T-cell (primary cell): ENCODE data around the gene C2orf92. TPM values are rescaled to one million over a fixed set of nuclear protein-coding genes. Genes with fewer than 3 reads are reported as not detected.
"Not testable (repeated sequence)": the region's sequence is repeated elsewhere in the genome, so short reads cannot be mapped to it uniquely, and the experiment has no call there.

Experiments
- ATAC-seq, 4 experiments: fragments of 200-7000 bp in 3 of 4; fragments of 150-1000 bp in 1 of 4; cut with Tn5 transposase; replicated peaks in 1 of 4; 1 replicate in 3 of 4; 2 replicates in 1 of 4; pipeline ENCODE4 v1.10.0; 2021; ENCODE audit warnings: moderate library complexity in 3 of 4, mild to moderate bottlenecking in 2 of 4, moderate number of reproducible peaks in 1 of 4
- CTCF ChIA-PET, 2 donors: fragments of 300-600 bp; sonication (Branson Sonifier 250); formaldehyde crosslinking; loops; one replicate each; lab custom pipeline; 2022; ENCODE audit warnings: antibody characterized with exemption in 2 of 2; lab: Charles Lee
- POLR2A ChIA-PET, 2 donors: fragments of 300-600 bp; sonication (Branson Sonifier 250); formaldehyde crosslinking; loops; one replicate each; lab custom pipeline; 2022; ENCODE audit warnings: antibody characterized with exemption in 2 of 2; lab: Charles Lee
- DNase-seq, 35 experiments: peaks; one replicate each; pipeline versions ENCODE4 v3.0.0 to v3.0.0-alpha.2; 2013 to 2023
- H3K27ac ChIP-seq: one replicate; pipeline ENCODE4 v1.5.1; 2013; ENCODE audit warnings: low read length
- H3K27me3 ChIP-seq, 2 experiments: replicated peaks in 1 of 2; 1 replicate in 1 of 2; 2 replicates in 1 of 2; pipeline versions ENCODE4 v1.6.1 to v1.7.0; 2013; ENCODE audit warnings: low read length in 1 of 2, mixed read lengths in 1 of 2; ENCODE audit not compliant: control insufficient read depth in 2 of 2, insufficient read depth in 2 of 2; ENCODE audit errors: extremely low read depth in 1 of 2
- H3K36me3 ChIP-seq, 2 donors: 1 replicate in 1 of 2; 2 replicates in 1 of 2; pipeline versions ENCODE4 v1.6.1 to v1.7.0; 2013; ENCODE audit warnings: low read length in 1 of 2; ENCODE audit not compliant: control insufficient read depth in 2 of 2, insufficient read depth in 1 of 2; ENCODE audit errors: extremely low read depth in 1 of 2
- H3K4me1 ChIP-seq, 2 experiments: 1 replicate in 1 of 2; 2 replicates in 1 of 2; pipeline versions ENCODE4 v1.6.1 to v1.7.0; 2013; ENCODE audit warnings: low read length in 2 of 2, mixed read lengths in 1 of 2; ENCODE audit not compliant: insufficient read depth in 2 of 2, control insufficient read depth in 1 of 2; ENCODE audit errors: extremely low read depth in 1 of 2
- H3K4me3 ChIP-seq, 2 donors: 1 replicate in 1 of 2; 2 replicates in 1 of 2; pipeline versions ENCODE4 v1.5.1 to v1.7.0; 2013; ENCODE audit warnings: mild to moderate bottlenecking in 2 of 2, low read length in 1 of 2, moderate library complexity in 1 of 2; ENCODE audit not compliant: control insufficient read depth in 1 of 2; ENCODE audit errors: extremely low read depth in 1 of 2
- H3K9me3 ChIP-seq: 2 replicates; pipeline ENCODE4 v1.7.0; 2013
- H3K27ac Mint-ChIP-seq, 2 donors: one replicate each; pipeline ENCODE4 v1.8.0; 2020 to 2021; ENCODE audit warnings: mild to moderate bottlenecking in 2 of 2, mixed read lengths in 2 of 2
- H3K27me3 Mint-ChIP-seq, 2 donors: one replicate each; pipeline ENCODE4 v1.8.0; 2021 to 2022; ENCODE audit warnings: mixed read lengths in 2 of 2
- H3K36me3 Mint-ChIP-seq: one replicate; pipeline ENCODE4 v1.8.0; 2021; ENCODE audit warnings: mixed read lengths
- H3K4me1 Mint-ChIP-seq, 3 donors: one replicate each; pipeline ENCODE4 v1.8.0; 2020 to 2022; ENCODE audit warnings: mixed read lengths in 3 of 3, mild to moderate bottlenecking in 1 of 3
- H3K4me3 Mint-ChIP-seq, 3 donors: one replicate each; pipeline ENCODE4 v1.8.0; 2020 to 2022; ENCODE audit warnings: mild to moderate bottlenecking in 3 of 3, mixed read lengths in 3 of 3, moderate library complexity in 3 of 3
- H3K9me3 Mint-ChIP-seq, 3 donors: one replicate each; pipeline ENCODE4 v1.8.0; 2020 to 2022; ENCODE audit warnings: mixed read lengths in 3 of 3
- WGBS: methylation state at CpG from one replicate; pipeline ENCODE4 v1.1.5; 2013; ENCODE audit warnings: missing lambda C conversion rate; ENCODE audit not compliant: insufficient coverage; 5-methylcytosine and 5-hydroxymethylcytosine counted together
- total RNA-seq, 35 experiments: library from RNA in 6 of 35; stranded (reverse) in 6 of 35; fragments of 120-200 nt in 1 of 35; gene quantifications; one replicate each; pipeline versions ENCODE4 v1.2.1 to v1.2.4 and lab custom pipeline; 2013 to 2026

Gene C2orf92
- total RNA-seq, 5 donors from 2014 or later (not counting 1 experiment from before 2014, with no cell fraction given), result 15.3 to 24.1 (median 16.6) TPM

GRCh38 chr2:97670471-97670870 lies 958 bp downstream of the C2orf92 start:
- CTCF ChIA-PET, result interaction anchor here in 1 of 2 donors (0.7 kb wide), 1 partner anchor 78 kb away, joined by 3 read pairs; no protein-coding TSS in a partner anchor
- Histone ChIP-seq H3K4me1 (no peaks in the 10 kb centered on the region), H3K27ac (no peak overlapping the region), H3K27me3 (peaks cover 0 to 3% of the 10 kb centered on the region in 2 experiments), H3K9me3 (no peaks in the 10 kb centered on the region), H3K4me3 (no peak overlapping the region), H3K36me3 (no peaks in the 10 kb centered on the region)
- Mint-ChIP-seq H3K36me3 (no peaks in the 10 kb centered on the region), H3K9me3 (no peaks in the 10 kb centered on the region), H3K4me1 (peaks cover 0 to under 1% (median 0%) of the 10 kb centered on the region in 3 donors), H3K27me3 (no peaks in the 10 kb centered on the region), H3K4me3 (no peak overlapping the region), H3K27ac (no peak overlapping the region)
- ATAC-seq (no peak), DNase-seq (no peak)
- POLR2A ChIA-PET, result no interaction called here
- no CpG with 5 or more reads among the region's 1 CpG for WGBS

- H3K4me1 Mint-ChIP-seq, result no peaks in the 10 kb centered on the region
- no peak overlapping the region for H3K4me3 Mint-ChIP-seq
- Histone ChIP-seq H3K27me3 (peaks cover 0 to 3% of the 10 kb centered on the region in 2 experiments), H3K4me1 (no peaks in the 10 kb centered on the region), H3K36me3 (no peaks in the 10 kb centered on the region), H3K4me3 (no peak overlapping the region), H3K9me3 (no peaks in the 10 kb centered on the region), H3K27ac (no peak overlapping the region)
- H3K9me3 Mint-ChIP-seq, result no peaks in the 10 kb centered on the region
- ATAC-seq (no peak), DNase-seq (no peak)
- WGBS, result 92% methylated on average over 5 of the region's 7 CpGs
- ChIA-PET CTCF (no interaction called here), POLR2A (no interaction called here)
- H3K36me3 Mint-ChIP-seq, result no peaks in the 10 kb centered on the region
- H3K27me3 Mint-ChIP-seq, result no peaks in the 10 kb centered on the region
- no peak overlapping the region for H3K27ac Mint-ChIP-seq
Observed at GRCh38 chr2:97671526-97671925, 2.0 kb downstream of the C2orf92 start.

GRCh38 chr2:97672606-97673140 lies 3.2 kb downstream of the C2orf92 start:
- DNase-seq, H3K4me1 ChIP-seq, H3K27me3 ChIP-seq, H3K4me1 Mint-ChIP-seq, H3K4me3 Mint-ChIP-seq, H3K27me3 Mint-ChIP-seq, H3K9me3 Mint-ChIP-seq, H3K9me3 ChIP-seq, H3K4me3 ChIP-seq, H3K27ac Mint-ChIP-seq, POLR2A ChIA-PET, ATAC-seq, CTCF ChIA-PET, H3K36me3 Mint-ChIP-seq, H3K27ac ChIP-seq, H3K36me3 ChIP-seq: not testable (repeated sequence)
- WGBS, result 79% methylated on average over 3 of the region's 6 CpGs

GRCh38 chr2:97673182-97673914 lies 3.8 kb downstream of the C2orf92 start:
- no peak for ATAC-seq
- 62% methylated on average over 2 of the region's 9 CpGs for WGBS

GRCh38 chr2:97673915-97674283 lies 4.4 kb downstream of the C2orf92 start:
- Mint-ChIP-seq H3K36me3 (peaks cover 2% of the 10 kb centered on the region), H3K4me3 (no peak overlapping the region), H3K27me3 (no peaks in the 10 kb centered on the region), H3K4me1 (no peaks in the 10 kb centered on the region), H3K27ac (no peak overlapping the region), H3K9me3 (no peaks in the 10 kb centered on the region)
- Histone ChIP-seq H3K27ac (no peak overlapping the region), H3K4me1 (no peaks in the 10 kb centered on the region), H3K4me3 (no peak overlapping the region), H3K9me3 (no peaks in the 10 kb centered on the region), H3K27me3 (peaks cover 0 to 3% of the 10 kb centered on the region in 2 experiments), H3K36me3 (no peaks in the 10 kb centered on the region)
- ATAC-seq, result no peak
- POLR2A ChIA-PET, result no interaction called here
- DNase-seq, result no peak
- CTCF ChIA-PET, result no interaction called here
- WGBS, result 47% methylated on average over 6 of the region's 8 CpGs

More at GRCh38 chr2:97673182-97673914, 3.8 kb downstream of the C2orf92 start:
- no peak overlapping the region for H3K4me3 Mint-ChIP-seq
- no peaks in the 10 kb centered on the region for H3K36me3 ChIP-seq
- CTCF ChIA-PET, result no interaction called here
- no peak overlapping the region for H3K27ac ChIP-seq
- H3K36me3 Mint-ChIP-seq, result peaks cover 2% of the 10 kb centered on the region
- no peaks in the 10 kb centered on the region for H3K9me3 ChIP-seq
- no peak overlapping the region for H3K27ac Mint-ChIP-seq
- DNase-seq, result no peak
- H3K9me3 Mint-ChIP-seq, result no peaks in the 10 kb centered on the region
- H3K4me1 Mint-ChIP-seq, result no peaks in the 10 kb centered on the region
- H3K4me3 ChIP-seq, result no peak overlapping the region
- POLR2A ChIA-PET, result no interaction called here
- no peaks in the 10 kb centered on the region for H3K4me1 ChIP-seq
- no peaks in the 10 kb centered on the region for H3K27me3 Mint-ChIP-seq
- peaks cover 0 to 3% of the 10 kb centered on the region in 2 experiments for H3K27me3 ChIP-seq

- H3K36me3 ChIP-seq, result no peaks in the 10 kb centered on the region
- Mint-ChIP-seq H3K36me3 (peaks cover 2% of the 10 kb centered on the region), H3K27ac (no peak overlapping the region), H3K9me3 (no peaks in the 10 kb centered on the region), H3K4me1 (no peaks in the 10 kb centered on the region), H3K4me3 (no peak overlapping the region), H3K27me3 (no peaks in the 10 kb centered on the region)
- CTCF ChIA-PET, result interaction anchor here in 1 of 2 donors (0.6 to 0.7 kb wide), 2 partner anchors 10 to 87 kb away, joined by 3 to 7 read pairs; no protein-coding TSS in a partner anchor
- ATAC-seq, result no peak
- H3K9me3 ChIP-seq, result no peaks in the 10 kb centered on the region
- no peak for DNase-seq
- no peaks in the 10 kb centered on the region for H3K4me1 ChIP-seq
- WGBS, result 56% methylated on average over 2 of the region's 5 CpGs
- POLR2A ChIA-PET, result interaction anchor here (0.6 to 0.7 kb wide), 2 partner anchors 13 to 43 kb away, joined by 4 to 9 read pairs; no protein-coding TSS in a partner anchor
- H3K27me3 ChIP-seq, result peaks cover 0 to 3% of the 10 kb centered on the region in 2 experiments
- no peak overlapping the region for H3K4me3 ChIP-seq
- H3K27ac ChIP-seq, result no peak overlapping the region
Observed at GRCh38 chr2:97675430-97676113, 6.1 kb downstream of the C2orf92 start.
